ENCODE results near the gene ALOX12B.
"Not testable (repeated sequence)": the region's sequence is repeated elsewhere in the genome, so short reads cannot be mapped to it uniquely, and the experiment has no call there.

ALOX12B gene

DNA sequence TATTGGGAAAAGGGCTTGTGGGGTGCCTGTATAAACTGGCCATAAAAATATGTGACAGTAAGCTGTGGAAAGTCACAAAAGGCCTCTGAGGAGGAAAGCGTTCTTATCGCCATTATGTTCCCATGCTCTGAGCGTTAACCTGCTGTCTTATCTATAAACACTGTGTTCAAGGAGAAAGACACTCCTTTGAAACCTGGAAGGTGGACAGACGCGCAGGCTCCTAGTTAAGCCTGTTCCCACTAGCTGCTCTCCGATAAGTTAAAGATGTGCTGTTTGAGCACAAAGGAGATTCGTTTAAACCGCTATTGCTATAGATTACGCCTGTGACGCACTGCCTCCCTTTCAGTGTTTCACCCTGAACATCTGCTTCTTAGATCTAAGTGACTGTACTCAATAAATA, 5.2 kb downstream of the ALOX12B start:
- DNase-seq (ENCODE audit: low read depth), result no peak

DNA sequence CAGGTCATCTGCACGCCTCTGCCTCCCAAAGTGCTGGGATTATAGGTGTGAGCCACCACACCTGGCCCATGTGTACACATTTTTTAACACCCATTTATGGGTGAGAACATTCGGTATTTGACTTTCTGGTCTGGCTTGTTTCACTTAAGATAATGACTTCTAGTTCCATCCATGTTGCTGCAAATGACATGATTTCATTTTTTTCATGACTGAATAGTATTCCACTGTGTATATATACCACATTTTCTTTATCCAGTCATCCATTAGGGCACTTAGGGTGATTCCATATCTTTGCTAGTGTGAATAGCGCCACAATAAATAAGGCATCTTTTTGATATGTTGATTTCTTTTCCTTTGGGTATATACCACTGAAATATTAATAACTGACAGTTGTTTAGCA, 5.6 kb downstream of the ALOX12B start:
- no peak for DNase-seq (ENCODE audit: low read depth)

DNA sequence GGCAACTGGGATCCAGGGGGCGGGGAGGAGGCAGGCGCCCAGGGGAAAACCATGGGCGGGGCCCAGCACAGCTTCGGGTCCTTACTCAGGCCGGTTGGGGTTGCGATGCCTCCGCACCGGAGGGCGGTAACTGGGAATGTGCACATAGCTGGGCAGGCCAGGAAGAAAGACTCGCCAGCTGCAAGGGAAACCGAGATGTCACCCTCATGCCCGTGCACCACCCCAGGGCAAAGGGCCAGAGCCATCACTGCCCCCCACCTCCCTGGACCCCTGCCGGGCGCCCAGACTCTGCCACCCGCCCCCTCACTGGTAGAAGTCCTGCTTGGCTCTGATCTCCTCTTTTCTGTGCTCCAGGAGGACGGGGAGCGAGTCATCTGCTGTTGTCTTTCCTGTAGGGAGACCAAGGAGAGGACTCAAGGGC, 6.7 kb downstream of the ALOX12B start:
- DNase-seq (ENCODE audit: low read depth), result no peak

DNA sequence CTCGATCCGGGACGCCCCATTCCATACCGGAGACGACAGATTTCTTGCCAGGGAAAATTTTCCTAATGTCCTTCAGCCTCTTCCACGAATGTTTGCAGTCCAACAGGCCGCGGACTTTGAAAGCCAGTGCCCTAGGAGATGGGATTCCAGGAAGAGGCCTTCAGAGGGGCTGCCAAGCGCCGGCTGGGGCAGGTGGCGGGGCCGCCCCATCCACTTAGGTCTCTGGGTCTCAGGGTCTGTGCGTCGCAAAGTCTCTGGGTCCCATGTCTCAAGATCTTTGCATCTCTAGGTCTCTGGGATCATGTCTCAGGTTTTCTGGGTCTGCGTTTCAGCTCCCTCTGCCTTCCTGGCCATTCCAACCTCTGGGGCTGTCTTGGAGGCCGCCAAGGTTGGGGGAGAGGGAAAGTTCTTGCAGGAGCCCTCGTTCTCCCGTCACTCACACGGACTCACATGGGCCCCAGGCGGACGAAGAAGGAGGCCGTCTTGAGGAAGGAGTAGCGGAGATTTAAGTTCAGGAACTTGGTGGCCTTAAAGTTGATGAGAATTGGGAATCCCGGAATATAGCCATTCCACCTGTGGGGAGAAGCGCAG, 7.2 kb downstream of the ALOX12B start:
- no peak for DNase-seq (ENCODE audit: low read depth)

DNA sequence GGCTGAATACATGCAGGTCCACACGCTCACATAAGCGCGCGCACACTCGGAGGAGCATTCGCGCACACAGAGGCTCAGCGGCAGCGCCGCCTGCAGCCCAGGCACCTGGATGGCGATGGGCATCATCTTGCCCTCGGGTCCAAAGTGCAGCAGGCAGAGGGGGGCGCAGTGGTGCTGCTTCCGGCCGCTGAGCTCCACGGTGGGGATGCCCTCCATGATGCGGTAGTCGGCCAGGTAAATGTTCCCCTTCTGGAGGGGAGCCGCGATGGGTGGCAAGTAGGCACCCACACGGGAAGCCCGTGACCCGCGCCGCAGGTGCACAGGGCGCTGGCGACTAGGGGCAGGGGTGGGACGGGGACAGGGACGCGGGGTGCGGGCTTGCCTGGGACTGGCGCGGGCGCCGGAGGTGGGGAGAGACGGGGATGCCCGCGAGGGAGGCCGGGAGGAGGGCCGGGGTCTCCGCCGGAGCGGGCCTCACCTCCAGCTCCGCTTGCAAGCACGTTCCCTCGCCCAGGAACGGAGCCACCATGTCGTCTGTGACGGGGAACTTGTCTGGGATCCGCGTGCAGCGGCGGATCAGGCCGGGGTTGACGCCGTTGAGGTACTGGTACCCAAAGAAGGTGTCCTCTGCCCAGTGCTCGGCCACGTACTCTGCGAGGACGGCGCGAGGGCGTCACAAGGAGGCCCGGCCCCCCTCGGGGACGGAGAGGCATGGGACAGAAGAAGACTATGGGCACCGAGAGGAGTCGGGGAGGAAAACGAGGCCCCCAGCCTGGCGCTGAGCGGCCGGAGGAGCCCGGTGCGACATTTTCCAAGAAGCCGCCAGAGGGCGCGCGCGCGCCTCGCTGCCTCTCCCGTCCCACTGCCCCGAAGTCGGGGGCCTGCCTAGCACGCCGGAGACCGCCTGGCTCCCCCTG, 8.0 kb downstream of the ALOX12B start:
- no peak for DNase-seq (ENCODE audit: low read depth)

DNA sequence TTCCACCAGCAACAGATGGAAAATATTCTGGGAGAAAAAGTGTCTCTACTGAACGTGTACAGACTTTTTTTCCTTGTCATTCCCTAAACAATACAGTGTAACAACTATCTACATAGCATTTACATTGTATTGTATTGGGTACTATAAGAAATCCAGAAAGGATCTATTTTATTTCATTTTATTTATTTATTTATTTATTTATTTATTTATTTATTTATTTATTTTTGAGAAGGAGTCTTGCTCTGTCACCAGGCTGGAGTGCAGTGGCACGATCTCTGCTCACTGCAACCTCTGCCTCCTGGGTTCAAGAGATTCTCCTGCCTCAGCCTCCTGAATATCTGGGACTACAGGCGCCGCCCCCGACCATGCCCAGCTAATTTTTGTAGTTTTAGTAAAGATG, 9.6 kb downstream of the ALOX12B start:
- not testable (repeated sequence) for DNase-seq (ENCODE audit: low read depth)

DNA sequence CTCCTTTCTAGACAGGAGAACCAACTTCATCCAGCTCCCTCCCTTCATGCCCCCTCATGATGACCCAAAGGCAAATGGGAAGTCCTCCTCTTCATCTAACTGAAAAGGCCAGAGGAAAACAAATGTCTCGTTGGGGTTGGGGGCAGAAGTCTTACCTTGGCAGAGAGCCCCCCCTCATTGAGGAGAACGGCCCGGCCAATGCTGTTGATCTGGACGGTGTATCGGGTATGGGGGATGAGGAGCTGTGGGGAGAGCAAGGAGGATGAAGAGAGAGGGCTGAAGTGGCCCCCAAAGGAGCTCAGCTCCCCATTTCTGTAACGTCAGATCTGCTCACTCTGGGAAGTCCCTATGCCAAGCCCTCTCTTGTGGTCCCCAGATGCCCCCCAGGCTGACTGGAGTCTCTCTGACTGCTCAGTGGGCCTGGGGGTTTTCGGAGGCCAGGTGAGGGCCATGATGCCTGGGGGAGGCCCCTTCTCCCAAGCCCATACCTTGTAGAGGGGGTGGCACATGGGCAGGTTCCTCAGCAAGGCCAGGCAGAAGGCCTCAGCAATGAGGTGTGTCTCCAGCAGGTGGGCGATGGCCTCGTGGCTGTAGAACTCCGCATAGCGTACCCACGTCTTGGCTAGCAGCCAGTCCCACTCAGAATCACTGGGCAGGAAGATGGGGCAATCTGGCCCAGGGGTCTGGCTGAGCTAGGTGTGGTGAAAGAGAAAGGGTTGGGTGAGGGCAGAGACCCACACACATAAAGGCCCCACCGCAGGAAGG, 10.8 kb downstream of the ALOX12B start:
- DNase-seq (ENCODE audit: low read depth), result no peak

DNA sequence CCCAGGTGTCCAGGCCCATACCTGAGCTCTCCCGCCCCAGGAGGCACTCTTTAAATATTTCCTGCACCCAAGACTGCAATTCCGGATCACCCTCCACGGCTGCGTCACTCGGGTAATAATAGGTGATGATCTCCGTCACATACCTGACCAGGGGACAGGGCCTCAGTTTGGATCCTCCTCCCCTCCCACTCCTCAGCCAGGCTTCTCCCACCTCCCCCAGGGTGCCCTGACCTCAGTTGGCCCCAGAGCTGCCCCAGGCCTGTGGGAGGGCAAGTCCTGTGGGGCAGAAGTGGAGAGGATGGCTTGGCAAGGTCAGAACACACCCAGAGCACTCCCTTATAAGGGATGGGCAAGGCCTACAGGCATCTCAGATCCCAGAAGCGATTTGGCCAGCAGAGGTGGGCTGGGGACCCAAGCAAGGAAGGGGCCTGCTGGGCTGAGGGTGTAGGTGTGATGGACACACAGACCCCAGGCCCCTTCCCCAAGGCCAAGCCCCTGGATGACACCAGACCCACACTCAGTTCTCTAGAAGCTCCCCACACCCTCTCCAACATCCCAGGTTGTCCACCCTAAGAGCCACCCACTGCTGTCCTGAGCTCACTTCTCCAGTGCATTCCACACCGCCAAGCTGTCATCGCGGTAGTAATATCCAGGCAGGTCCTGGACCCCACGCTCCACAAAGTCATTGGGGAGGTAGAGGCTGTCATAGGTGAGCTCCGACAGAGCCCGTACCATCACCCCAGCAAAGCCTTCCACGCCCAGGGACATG, 11.8 kb downstream of the ALOX12B start:
- DNase-seq (ENCODE audit: low read depth), result no peak

DNA sequence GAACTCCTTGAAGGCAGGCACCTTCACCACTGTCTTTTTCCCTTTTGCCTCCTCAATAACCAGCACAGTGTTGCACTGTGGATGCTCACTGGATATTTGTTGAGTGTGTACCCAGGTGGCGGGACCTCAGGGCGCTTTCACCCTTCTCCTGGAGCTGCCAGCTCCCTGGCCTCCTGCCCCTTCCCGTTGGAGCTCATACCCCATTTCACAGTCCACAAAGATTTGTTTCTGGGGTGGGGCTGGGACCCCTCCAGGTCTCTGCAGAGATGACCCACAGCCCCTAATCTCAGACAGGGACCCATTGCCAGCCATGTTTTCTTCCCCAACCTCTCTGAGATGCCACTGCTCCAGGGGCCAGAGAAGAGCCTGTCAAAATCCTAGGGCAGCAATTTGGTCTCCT, 12.4 kb downstream of the ALOX12B start:
- no peak for DNase-seq (ENCODE audit: low read depth)

DNA sequence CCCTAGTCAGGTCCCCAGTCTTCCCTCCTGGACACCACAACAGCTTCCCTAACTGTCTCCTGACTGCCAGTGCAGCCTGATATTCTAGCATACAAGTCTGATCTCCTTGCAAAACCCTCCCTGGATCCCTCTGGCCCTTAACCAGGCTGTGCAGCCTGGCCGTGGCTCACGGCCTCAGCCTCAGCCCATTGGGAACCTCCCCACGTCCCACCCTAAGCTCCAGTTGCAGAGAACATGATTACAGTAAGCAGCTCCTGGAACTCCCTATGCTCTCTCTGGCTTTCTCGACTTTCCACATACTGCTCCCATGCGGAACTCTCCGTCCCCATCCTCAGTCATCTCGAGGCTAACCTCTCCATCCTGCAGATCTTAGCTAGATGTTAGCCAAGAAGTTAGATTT, 13.0 kb downstream of the ALOX12B start:
- DNase-seq (ENCODE audit: low read depth), result no peak

DNA sequence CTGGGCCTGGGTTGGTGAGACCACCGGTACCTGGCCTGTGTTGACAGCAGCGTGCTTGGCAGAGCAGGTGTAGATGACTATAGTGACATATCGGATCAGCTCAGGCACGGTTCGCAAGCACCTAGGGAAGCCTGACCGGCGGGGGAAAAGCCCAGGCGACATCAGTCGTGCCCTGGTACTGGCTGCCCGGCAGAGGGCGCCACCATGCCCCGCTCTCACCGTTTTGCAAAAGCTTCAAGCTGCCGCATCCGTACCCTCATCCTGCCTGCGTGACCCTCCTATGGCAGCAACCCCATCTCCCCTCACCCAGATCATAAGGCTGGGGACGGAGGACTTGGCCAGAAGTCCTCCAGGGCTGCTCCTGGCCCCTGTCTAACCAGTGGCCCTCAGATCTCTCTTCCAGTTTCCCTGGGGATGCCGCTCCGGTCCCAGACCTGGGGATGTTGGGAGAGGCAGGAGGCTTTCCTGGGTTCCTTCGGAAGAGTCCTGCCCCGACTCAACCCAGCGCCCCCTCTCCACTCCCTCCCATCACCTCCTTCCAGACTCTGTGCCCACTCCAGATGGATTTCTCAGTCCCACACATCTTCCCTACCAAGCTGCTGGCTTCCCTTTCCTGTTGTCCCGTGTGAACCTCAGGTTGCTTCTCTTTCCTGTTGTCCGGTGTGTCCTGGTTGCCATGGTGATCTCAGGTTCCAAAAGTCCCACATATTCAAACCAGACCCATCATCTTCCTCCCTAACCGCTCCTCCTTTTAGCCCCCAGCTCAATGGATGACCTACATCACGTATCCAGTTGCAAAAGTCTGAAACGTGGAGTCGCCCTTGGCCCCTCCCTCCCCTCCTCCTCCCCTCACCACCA, 13.7 kb downstream of the ALOX12B start:
- no peak for DNase-seq (ENCODE audit: low read depth)

DNA sequence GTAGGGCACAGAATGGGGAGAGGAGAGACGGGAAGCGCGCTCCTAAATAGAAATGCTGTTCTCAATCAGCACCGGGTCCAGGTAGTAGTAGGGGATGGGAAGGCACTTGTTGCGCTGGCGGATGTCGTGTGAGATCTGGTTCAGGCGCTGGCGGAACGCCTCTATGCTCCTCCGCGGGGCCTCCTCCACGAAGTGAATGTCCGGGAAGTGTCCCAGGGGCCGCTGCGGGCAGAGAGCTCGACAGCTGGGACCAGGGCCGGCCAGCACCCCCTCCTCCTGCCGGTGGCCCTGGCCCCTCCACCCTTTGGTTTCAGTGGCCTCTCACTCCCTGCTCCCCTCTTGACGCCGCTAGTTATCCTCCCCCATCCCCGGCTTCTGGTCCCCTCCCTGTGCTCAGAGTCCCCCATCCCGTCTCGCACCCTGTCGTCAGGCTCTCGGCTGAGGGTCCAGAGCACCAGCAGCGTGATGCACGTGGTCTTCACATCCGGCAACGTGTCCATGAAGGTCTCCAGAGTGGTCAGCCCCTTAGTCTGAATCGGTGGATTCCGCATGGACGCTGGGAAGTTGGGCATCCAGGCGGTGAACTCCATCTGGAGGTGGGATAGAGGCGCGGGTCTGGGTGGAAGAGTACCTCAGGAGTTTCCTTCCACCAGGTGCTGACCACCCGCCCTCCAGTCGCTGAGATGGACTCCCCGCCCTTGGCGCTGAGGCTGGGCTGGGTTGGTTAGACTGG, 14.6 kb downstream of the ALOX12B start:
- DNase-seq (ENCODE audit: low read depth), result no peak

DNA sequence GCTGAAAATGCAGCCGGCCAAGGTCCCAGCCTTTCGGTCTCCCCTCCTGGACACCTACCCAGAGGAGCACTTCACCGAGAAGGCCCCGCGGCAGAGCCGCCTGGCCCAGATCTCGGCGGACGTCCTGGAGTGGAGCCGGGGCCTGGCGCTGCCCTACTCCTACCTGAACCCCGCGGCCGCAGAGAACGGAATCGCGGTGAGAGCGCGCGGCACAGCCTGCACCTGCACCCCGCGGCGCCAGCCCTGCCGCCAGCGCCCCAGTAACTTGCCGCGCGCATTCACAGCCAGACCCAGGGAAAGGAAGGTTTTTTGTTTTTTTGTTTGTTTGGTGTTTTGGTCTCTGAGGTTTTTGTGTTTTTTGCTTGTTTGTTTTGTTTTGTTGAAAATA, 15.2 kb downstream of the ALOX12B start:
- DNase-seq (ENCODE audit: low read depth), result no peak

DNA sequence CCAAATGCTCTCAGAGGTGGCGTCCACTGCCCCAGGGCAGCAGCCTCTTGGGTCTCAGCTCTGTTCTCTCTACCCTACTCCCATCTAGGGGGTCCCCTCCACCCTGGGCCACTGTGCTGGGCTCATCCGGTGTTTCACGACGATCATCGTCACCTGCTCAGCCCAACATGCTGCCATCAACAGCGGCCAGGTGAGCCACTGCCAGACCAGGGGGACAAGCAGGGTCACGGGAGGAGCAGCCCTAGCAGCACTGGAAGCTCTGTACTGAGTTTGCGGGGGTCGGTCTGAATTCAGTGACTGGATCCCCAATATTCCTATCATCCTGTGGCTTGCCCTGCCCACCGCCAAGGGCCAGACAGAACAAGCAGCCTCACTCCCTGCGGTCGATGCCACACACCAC, 16.0 kb downstream of the ALOX12B start:
- DNase-seq (ENCODE audit: low read depth), result no peak

DNA sequence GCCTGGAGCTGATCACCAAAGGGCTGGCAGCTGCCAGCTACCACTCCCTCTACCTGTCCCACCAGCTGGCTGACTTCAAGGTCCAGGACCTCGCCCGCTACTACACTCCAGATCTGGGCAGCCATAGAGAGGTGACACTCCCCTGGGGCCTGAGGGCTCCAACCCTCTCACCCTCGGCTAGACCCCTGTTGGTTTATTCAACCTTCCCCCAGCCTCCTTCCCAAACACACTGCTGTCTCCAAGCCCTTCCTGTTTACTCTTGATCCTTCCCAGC, 18.0 kb downstream of the ALOX12B start:
- no peak for DNase-seq (ENCODE audit: low read depth)

DNA sequence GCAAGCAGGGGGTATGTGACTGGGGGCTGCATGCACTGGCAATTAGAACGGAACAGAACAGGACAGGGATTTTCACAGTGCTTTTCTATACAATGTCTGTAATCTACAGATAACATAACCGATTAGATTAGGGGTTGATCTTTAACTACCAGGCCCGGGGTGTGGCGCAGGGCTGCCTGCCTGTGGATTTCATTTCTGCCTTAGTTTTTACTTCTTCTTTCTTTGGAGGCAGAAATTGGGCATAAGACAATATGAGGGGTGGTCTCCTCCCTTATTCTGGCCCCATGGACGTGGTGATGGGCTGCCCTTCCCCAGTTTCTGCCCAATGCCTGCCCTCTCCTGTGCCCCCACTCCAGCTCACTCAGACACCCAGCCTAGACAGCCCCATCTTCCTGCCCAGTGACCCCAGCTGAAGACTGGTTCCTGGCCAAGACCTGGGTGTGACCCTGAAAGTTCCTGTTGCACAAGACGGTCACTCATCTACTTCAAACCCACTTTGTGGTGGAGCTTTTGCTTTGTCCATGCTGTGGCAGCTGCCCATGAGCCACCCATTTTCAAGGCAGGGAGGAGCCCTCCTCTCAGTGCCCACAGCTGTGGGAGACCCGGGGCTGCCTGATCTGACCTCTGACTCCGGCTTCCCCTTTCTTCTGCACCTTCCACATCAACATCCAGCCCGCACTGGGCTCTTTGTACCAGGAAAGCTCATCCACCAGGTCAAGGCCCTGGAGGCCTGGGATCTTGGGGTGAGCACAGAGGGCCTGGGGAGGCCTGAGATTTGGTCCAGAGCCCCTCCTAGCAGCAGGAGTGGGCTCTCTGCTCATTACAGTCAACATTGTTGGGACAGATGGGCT, 18.6 kb downstream of the ALOX12B start:
- DNase-seq (ENCODE audit: low read depth), result no peak

DNA sequence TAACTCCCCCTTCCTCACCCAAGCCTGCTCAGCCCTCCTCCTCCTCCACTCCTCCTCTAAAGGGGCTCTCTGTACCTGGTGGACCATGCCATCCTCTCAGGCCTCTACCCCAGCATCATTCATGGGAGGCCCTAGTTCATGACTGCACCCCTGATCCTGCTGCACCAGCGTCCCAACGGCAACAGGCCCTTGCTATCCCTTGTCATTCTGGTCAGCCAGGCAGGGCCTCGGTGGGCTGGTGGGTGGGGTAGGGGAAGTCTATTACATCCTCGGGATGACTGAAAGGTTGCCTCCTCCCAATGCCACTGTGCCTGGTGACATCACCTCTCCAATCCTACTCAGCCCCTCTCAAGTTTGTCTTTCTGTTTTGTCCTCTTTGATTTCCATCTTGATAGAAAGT, 19.7 kb downstream of the ALOX12B start:
- no peak for DNase-seq (ENCODE audit: low read depth)

DNA sequence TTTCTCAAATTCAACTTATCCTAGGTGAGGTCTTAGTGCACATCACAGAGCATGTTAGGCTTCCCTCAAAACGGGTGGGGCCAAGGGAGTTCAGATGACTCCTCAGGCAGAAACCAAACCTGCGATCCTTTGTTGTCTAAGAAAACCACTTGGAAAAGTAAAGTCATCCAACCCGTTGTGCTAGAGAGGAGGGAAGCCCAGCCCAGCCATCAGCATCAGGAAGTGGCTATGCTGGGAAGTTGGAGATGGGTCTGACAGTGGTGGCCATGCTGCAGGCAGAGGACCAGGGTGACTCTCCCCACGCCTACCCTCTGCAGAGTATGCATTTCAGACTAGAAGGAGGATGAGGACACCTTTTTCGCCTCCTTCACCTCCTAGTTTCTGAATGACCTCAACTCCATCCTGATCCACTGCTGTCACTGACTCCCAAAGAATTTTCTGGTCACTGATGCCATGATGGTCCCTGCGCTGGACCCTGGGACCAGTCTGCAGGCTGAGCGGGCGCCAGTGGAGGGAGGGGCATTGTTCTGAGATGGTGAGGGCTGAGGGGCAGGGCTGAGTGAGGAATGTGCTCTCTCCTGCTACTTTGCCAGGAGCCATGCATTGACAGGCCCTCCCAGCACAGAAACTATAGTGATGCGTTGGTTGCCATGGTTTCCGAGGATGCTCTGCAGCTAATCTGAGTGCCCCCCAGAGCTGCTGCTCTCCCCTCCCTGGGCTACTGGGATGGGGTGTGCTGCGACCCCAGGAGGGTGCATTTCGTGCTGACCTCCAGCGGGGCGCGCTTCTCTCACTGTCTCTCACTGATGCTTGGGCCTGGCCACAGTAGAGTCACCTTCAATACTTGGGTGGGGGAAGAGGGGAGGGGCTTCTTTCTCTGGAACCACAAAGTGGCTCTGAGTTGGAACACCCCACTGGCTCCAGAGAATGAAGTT, 20.4 kb downstream of the ALOX12B start:
- no peak for DNase-seq (ENCODE audit: low read depth)

DNA sequence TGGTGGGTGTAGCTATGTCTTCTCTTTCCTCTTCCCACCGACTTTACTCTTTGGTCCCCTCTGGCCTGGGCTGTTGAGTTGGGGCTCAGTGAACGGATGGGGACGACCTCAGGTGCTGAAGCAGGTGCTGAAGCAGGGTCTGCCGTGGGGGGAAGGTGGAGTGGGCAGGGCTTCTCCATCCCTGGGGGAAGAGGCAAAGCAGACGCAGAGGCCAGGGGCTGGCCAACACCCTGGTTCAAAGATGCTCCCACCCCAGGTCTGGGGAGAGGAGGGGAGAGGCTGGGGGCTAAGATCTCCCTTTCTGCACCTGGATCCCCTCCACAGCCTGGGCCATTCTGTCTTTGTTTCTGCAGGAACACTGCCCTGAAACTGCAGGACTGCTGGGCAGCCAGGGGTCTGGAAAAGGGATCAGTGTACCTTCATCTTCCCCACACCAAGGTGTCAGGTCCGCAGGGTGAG, 22.9 kb downstream of the ALOX12B start:
- DNase-seq (ENCODE audit: low read depth), result no peak

All from HS-5 (cell line).